Upper lobe of left lung (tissue), 4 donors: ENCODE results near the gene KRTAP5-6.

Source experiments
- EP300 ChIP-seq, 4 donors: sonication (generic); formaldehyde crosslinking; IDR thresholded peaks; one replicate each; pipeline ENCODE4 v1.5.1; 2017; ENCODE audit warnings: antibody characterized with exemption in 4 of 4, control low read depth in 2 of 4
- POLR2A ChIP-seq, 4 donors: fragments of 450-650 bp; IDR thresholded peaks; one replicate each; pipeline ENCODE4 v1.5.1; 2016 to 2017; ENCODE audit warnings: antibody characterized with exemption in 4 of 4, mild to moderate bottlenecking in 2 of 4
- TF ChIP-seq, protein P1 (sequence below), 6 experiments: fragments of 450-650 bp in 4 of 6; fragments of 200-600 bp in 2 of 6; sonication (generic) in 2 of 6; IDR thresholded peaks; one replicate each; pipeline ENCODE4 v1.5.1; 2016 to 2019; ENCODE audit warnings: antibody characterized with exemption in 6 of 6

DNA sequence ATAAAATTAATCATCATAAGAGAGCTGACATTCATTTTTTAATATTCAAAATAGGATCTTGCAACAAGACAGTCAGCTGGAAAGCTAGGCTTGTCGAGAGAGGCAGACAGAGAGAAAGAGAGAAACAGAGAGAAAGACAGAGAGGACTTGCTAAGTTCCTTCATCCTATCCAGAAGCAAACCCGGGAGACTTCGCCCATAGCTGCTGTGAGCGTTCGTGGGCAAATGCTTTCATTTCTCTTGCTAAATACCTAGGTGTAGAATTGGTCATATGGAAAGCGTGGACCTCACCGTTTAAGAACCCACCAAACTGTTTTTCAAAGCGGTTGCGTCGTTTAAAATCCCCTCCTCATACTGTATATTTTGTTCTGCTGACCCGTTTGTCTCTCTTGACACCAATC, 25.3 kb upstream of the KRTAP5-6 start:
- TF ChIP-seq, protein P1, sequence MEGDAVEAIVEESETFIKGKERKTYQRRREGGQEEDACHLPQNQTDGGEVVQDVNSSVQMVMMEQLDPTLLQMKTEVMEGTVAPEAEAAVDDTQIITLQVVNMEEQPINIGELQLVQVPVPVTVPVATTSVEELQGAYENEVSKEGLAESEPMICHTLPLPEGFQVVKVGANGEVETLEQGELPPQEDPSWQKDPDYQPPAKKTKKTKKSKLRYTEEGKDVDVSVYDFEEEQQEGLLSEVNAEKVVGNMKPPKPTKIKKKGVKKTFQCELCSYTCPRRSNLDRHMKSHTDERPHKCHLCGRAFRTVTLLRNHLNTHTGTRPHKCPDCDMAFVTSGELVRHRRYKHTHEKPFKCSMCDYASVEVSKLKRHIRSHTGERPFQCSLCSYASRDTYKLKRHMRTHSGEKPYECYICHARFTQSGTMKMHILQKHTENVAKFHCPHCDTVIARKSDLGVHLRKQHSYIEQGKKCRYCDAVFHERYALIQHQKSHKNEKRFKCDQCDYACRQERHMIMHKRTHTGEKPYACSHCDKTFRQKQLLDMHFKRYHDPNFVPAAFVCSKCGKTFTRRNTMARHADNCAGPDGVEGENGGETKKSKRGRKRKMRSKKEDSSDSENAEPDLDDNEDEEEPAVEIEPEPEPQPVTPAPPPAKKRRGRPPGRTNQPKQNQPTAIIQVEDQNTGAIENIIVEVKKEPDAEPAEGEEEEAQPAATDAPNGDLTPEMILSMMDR (IDR thresholded peaks at IDR 0.05) = no peak
- TF ChIP-seq POLR2A (IDR thresholded peaks at IDR 0.05) (no peak), EP300 (IDR thresholded peaks at IDR 0.05) (no peak)
